ENCODE data around the gene WASL.

Gene WASL

DNA sequence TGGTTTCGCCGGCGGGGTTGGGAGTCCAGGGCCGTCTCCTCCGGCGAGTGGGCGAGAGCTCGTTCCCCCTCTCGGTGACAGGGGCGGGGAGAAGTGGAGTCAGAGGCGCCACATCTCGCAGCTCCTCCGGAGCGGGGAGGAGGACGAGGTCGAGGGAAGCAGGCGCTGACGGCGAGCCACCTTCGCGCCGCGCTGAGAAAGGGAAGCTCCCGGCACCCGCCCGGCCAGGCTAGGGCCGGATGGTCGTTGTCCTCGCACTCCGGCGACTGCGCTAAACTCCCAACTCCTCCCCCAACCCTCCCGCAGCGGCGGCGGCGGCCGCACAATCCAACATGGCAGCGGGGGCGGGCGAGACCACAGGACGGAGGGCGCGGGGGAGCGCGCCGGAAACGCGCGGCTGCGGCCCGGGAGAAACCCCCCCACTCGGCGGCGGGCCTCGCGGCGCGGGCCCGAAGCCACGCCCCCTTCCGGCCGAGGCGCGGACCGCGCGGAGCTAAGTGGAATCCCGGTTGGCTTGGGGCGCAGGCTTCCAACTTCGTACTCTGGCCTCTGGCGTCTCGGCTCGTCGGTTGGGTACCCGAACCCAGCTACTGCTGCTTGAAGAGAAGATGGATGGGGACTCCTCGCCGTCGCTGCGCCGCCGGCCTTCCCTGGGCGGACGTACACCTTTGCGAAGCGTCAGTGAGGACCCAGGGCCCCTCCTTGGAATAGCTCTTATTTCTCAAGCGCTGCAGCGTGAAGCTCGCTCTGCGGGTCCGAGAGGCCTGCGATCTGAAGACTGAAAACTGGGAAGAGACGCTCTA lies at the start of gene WASL:
TSS of gene WASL (minus strand) at position 270 of the 803 bp plus-strand sequence. CDS start at position 1, 269 bp downstream.
- TF ChIP-seq, protein P1, sequence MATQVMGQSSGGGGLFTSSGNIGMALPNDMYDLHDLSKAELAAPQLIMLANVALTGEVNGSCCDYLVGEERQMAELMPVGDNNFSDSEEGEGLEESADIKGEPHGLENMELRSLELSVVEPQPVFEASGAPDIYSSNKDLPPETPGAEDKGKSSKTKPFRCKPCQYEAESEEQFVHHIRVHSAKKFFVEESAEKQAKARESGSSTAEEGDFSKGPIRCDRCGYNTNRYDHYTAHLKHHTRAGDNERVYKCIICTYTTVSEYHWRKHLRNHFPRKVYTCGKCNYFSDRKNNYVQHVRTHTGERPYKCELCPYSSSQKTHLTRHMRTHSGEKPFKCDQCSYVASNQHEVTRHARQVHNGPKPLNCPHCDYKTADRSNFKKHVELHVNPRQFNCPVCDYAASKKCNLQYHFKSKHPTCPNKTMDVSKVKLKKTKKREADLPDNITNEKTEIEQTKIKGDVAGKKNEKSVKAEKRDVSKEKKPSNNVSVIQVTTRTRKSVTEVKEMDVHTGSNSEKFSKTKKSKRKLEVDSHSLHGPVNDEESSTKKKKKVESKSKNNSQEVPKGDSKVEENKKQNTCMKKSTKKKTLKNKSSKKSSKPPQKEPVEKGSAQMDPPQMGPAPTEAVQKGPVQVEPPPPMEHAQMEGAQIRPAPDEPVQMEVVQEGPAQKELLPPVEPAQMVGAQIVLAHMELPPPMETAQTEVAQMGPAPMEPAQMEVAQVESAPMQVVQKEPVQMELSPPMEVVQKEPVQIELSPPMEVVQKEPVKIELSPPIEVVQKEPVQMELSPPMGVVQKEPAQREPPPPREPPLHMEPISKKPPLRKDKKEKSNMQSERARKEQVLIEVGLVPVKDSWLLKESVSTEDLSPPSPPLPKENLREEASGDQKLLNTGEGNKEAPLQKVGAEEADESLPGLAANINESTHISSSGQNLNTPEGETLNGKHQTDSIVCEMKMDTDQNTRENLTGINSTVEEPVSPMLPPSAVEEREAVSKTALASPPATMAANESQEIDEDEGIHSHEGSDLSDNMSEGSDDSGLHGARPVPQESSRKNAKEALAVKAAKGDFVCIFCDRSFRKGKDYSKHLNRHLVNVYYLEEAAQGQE (IDR thresholded peaks at IDR 0.05; ENCODE audit: low read depth), result no peak
- peak; percentile 60 for TF ChIP-seq EP300 (IDR thresholded peaks at IDR 0.05; ENCODE audit: borderline replicate concordance)
- TF ChIP-seq CREB1 (IDR thresholded peaks at IDR 0.05; ENCODE audit: low read depth), result no peak
- TF ChIP-seq TCF12 (IDR thresholded peaks at IDR 0.05; ENCODE audit: low read depth), result peak; percentile 49; the same call in 1 of the 2 replicates
- no peak for TF ChIP-seq CEBPB (IDR thresholded peaks at IDR 0.05)
- peak; percentile 89 for TF ChIP-seq YY1 (IDR thresholded peaks at IDR 0.05; ENCODE audit: low read depth)
- TF ChIP-seq TEAD4 (IDR thresholded peaks at IDR 0.05), result peak; percentile 34; the same call in 1 of the 2 replicates
- TF ChIP-seq EGR1 (IDR thresholded peaks at IDR 0.05), result peak; percentile 37
- TF ChIP-seq ZBTB7A (IDR thresholded peaks at IDR 0.05; ENCODE audit: low read depth), result peak; percentile 53; the same call in 1 of the 2 replicates
- peak; percentile 70 for TF ChIP-seq TAF1 (IDR thresholded peaks at IDR 0.05; ENCODE audit: low read depth)
- TF ChIP-seq, protein P2, sequence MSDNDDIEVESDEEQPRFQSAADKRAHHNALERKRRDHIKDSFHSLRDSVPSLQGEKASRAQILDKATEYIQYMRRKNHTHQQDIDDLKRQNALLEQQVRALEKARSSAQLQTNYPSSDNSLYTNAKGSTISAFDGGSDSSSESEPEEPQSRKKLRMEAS (IDR thresholded peaks at IDR 0.05), result peak; percentile 69; the same call in 1 of the 2 replicates

DNA sequence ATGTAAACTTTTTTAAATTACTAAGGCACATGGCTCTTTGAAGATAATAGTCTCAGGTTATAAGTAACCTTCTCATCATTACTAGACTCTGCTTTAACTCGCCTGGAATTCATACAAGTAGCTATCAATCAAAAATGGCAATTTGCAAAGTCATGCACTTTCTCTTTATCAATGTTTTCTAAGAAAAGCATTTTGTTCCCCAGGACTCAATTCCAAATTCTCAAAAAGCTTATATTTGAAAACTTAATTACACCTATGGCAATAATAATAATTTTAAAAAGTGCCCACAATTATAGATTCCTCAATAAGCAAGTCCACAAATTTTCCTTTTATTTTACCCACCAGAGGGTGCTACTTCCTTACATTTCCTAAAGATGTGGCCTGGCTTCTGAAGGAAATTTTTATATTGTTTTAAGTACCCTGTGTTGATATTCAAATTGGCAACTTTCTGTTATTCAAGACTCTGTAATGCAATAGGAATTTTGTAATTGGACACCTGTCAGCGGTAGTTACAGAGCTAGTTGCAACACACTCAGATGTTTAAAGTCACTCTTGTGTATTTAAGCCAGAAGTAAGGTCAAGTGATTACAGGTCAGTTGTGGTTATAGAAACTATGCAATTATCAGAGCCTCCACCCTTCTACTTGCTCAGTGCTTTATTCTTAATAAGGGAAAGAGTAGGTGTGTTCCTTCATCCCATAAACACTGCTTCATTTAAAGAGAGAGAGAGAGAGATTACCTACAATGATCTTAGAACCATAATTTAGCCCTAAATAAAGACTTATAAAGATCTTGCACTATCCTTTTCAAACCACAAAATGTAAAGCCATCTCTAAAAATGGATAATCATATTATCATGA lies 49.1 kb upstream of the WASL start:
- TF ChIP-seq TEAD4 (IDR thresholded peaks at IDR 0.05) (peak; percentile 94), FOXM1 (IDR thresholded peaks at IDR 0.05; ENCODE audit: borderline replicate concordance, low read depth) (peak; percentile 98), YY1 (IDR thresholded peaks at IDR 0.05; ENCODE audit: low read depth) (no peak), NFIC (IDR thresholded peaks at IDR 0.05) (peak; percentile 77), ZBTB7A (IDR thresholded peaks at IDR 0.05; ENCODE audit: low read depth) (no peak), CREB1 (IDR thresholded peaks at IDR 0.05; ENCODE audit: low read depth) (no peak), TAF1 (IDR thresholded peaks at IDR 0.05; ENCODE audit: low read depth) (no peak), EP300 (IDR thresholded peaks at IDR 0.05; ENCODE audit: borderline replicate concordance) (peak; percentile 86), RAD21 (IDR thresholded peaks at IDR 0.05; ENCODE audit: low read depth) (peak; percentile 90), CEBPB (IDR thresholded peaks at IDR 0.05) (peak; percentile 99), TCF12 (IDR thresholded peaks at IDR 0.05; ENCODE audit: low read depth) (peak; percentile 85), EGR1 (IDR thresholded peaks at IDR 0.05) (no peak)
- TF ChIP-seq, protein P2 (IDR thresholded peaks at IDR 0.05), result peak; percentile 60; the same call in 1 of the 2 replicates
- TF ChIP-seq, protein P1 (IDR thresholded peaks at IDR 0.05; ENCODE audit: low read depth), result no peak
- TF ChIP-seq, protein P3, sequence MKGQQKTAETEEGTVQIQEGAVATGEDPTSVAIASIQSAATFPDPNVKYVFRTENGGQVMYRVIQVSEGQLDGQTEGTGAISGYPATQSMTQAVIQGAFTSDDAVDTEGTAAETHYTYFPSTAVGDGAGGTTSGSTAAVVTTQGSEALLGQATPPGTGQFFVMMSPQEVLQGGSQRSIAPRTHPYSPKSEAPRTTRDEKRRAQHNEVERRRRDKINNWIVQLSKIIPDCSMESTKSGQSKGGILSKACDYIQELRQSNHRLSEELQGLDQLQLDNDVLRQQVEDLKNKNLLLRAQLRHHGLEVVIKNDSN (IDR thresholded peaks at IDR 0.05), result no peak

DNA sequence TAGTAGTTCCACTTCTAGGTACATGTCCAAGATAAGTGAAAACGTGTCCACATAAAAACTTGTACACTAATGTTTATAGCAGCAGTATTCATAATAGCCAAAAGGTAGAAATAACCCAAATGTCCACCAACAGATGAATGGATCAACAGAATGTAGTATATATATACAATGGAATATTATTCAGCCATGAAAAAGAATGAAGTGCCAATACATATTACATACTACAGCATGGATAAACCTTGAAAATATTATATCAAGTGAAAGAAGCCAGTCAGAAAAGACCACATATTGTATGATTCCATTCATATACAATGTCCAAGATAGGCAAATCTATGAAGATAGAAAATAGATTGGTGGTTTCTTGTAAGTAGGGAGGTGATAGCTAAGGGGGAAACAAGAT lies 47.8 kb upstream of the WASL start:
- no peak for TF ChIP-seq CEBPB (IDR thresholded peaks at IDR 0.05)
- no peak for TF ChIP-seq TAF1 (IDR thresholded peaks at IDR 0.05; ENCODE audit: low read depth)
- TF ChIP-seq NFIC (IDR thresholded peaks at IDR 0.05), result no peak
- TF ChIP-seq TCF12 (IDR thresholded peaks at IDR 0.05; ENCODE audit: low read depth), result no peak
- TF ChIP-seq FOXM1 (IDR thresholded peaks at IDR 0.05; ENCODE audit: borderline replicate concordance, low read depth), result no peak
- TF ChIP-seq EP300 (IDR thresholded peaks at IDR 0.05; ENCODE audit: borderline replicate concordance), result no peak
- TF ChIP-seq EGR1 (IDR thresholded peaks at IDR 0.05), result no peak
- TF ChIP-seq YY1 (IDR thresholded peaks at IDR 0.05; ENCODE audit: low read depth), result no peak
- no peak for TF ChIP-seq TEAD4 (IDR thresholded peaks at IDR 0.05)
- TF ChIP-seq RAD21 (IDR thresholded peaks at IDR 0.05; ENCODE audit: low read depth), result no peak
- TF ChIP-seq, protein P3 (IDR thresholded peaks at IDR 0.05), result no peak
- TF ChIP-seq, protein P1 (IDR thresholded peaks at IDR 0.05; ENCODE audit: low read depth), result no peak
- no peak for TF ChIP-seq CREB1 (IDR thresholded peaks at IDR 0.05; ENCODE audit: low read depth)
